ENCODE data around the gene KRT10. TPM values are rescaled to one million over a fixed set of nuclear protein-coding genes. Genes with fewer than 3 reads are reported as not detected.
A peak's percentile ranks its signal among the peaks of the same experiment; 100 is the strongest.
"Not testable (repeated sequence)": the region's sequence is repeated elsewhere in the genome, so short reads cannot be mapped to it uniquely, and the experiment has no call there.

KRT10 gene
- 13.6 TPM for total RNA-seq

GRCh38 chr17:40822132-40822812, at the start of gene KRT10:
Gene KRT10 (minus strand): TSS chr17:40822614. CDS start chr17:40822585, 29 bp downstream.
- DNase-seq: no peak

- no peak for DNase-seq
Observed at GRCh38 chr17:40871316-40871715, 48.9 kb upstream of the KRT10 start.

GRCh38 chr17:40870136-40870535, 47.7 kb upstream of the KRT10 start:
- no peak for DNase-seq

DNA sequence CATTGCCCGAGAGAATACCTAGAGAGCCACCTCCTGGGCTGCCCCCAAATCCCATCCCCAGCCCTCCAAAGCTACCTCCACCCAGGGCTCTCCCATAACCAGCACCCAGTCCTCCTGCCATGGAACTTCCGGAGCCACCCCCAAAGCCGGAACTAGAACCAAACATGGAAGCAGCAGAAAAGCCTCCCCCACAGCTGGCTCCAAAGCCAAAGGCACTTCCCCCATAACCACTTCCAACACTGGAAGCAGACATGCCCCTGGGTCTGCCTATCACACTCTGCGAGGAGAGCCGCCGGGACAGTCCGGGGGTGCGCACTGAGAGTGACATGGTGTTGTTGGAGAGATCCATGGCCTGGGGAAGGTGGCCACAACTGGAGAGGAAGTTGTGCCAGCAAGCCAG, 44.4 kb upstream of the KRT10 start, which contains the start of gene KRT12:
Gene KRT12, minus strand, starts transcription at position 386 of the 400 bp plus-strand sequence. Its CDS starts 37 bp downstream, at position 349.
- DNase-seq: no peak

- no peak for DNase-seq
Observed at GRCh38 chr17:40864661-40865390, 42.4 kb upstream of the KRT10 start.

DNA sequence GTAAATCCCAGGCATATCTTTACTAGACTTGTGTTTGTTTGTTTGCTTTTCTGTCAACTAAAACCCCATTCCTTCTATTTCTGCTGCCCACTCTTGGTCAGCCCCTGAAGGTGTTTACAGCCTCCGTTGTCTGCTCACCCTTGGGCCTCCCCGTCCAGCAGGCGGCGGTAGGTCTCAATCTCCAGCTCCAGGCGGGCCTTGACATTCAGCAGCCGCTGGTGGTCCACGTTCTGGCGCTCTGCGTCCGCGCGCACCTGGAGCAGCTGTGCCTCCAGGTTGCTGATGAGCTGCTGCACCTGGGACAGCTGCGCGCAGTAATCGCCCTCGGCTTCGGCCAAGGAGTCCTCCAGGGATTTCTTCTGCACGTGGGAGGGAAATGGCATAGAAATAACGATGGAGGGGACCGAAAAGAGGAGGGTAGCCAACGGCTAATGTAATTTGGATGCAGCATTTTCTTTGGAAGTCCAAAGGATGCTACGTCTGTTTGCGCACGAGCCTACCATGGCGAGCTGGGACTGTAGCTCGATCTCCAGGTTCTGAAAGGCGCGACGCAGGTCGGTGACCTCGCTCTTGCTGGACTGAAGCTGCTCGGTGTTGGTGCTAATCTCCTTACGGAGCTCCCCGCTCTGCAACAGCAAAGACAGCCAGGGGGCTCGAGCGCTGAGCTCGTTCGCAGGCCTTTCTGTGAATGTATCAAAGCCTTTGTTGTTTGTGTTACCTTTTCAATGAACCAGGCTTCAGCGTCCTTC, 40.7 kb upstream of the KRT10 start:
- peak; percentile 18 for DNase-seq

DNA sequence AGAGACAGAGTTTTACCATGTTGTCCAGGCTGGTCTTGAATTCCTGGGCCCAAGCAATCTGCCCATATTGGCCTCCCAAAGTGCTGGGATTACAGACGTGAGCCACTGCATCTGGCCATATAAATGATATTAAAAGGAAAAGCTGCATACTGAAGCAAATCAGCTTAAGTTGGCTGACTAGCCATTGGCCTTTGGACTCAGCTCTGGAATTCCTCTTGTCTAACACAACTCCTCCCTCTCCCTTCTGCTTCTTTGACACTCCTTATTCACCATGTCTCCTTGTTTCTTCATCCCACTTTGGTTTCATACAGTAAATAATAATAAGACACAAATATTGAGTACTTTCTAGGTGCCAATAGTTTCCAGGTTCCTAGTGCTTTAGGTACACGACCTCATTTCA, 37.1 kb upstream of the KRT10 start:
- DNase-seq: no peak

DNA sequence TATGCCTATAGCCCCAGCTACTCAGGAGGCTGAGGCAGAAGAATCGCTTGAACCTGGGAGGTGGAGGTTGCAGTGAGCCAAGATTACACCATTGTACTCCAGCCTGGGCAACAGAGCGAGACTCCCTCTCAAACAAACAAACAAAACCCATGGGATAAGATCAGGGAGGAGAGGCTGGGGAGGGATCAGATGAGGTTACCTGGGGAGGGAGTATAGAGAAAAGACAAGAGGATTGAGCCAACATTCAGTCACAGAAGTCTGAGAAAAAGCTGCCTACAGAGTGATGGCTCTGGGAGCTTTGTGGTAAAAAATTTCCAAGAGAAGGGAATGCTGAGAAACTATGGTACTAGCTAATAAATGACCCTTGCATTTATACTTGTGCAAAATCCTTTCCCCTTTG, 36.3 kb upstream of the KRT10 start:
- DNase-seq: not testable (repeated sequence)

- peak; percentile 41 for DNase-seq
Observed at GRCh38 chr17:40857535-40857934, 35.1 kb upstream of the KRT10 start.

DNA sequence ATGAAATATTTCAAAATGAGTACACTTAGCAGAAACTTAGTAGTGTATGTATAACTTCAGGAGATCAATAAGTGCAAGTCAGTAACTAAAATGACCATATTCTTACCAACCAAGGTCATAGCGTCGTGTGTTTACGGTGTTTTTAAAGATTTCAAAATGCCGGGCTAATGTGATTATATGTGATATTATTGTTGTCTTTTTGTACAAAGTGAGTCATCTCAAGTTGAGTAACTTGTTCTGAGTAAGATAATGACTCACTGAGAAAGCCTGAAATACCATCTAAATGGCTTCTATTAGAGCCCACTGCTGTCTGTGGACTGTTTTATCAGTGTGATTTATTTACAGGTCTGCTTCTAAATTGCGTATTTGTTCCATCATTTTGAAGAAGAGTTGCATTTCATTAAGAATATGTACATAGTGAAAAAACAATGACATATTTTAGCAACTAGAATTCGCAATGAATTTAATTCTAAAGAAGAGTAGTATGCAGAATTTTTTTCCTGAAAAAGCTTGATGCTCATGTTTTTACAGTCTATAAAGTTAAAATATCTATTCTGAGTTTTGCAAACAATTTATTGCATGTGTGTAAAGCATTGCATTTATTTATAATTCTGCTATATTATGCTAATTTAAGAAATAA, 31.9 kb upstream of the KRT10 start:
- no peak for DNase-seq

DNA sequence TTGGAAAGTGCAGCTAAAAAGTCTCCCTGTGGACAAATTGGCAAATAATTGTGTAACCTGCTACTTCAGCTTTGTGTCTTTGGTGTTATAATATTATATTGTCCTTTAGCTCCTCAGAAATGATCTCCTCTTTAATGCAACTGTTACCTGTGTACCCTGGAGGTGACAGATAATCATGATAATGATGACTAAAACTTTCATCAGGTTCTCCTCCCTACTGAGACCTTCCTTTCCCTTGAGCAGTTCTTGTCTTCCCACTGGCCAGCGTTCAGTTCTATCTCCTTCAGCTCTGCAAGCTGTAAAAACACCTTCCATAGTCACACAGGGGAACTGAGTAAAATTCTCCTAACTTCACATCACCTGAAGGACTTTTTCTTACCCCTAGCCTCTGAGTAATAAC, 29.9 kb upstream of the KRT10 start:
- no peak for DNase-seq

DNA sequence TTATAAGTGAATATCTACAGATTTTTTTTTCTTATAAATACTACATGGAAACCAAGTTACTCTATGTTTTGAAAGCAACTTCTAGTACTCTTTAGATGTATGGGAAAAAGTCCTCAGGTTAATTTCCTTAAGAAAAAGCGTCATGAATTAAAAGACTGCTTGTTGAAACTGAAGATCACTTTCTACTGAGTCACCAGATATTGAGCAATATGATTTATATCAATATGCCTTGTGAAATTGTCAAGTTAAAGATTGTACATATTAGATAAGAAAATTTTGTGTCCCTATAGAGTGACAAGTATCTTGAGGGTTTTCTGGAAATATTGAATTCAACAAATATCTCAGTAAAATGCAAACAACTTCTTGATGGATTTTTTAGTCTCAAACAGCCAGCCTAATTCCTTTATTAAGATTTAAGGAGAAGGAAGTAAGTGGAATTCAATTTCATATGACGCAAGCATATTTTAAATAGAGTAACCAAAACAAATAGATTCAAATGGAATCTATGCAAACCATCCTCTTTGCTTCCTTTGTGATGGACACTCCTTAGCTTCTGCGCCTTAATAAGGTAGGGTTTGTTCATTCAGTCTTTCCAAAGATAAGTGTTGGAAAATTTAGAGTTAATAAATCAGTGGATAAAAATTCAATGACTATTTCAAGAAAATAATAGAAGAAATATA, 28.0 kb upstream of the KRT10 start:
- DNase-seq: no peak

DNA sequence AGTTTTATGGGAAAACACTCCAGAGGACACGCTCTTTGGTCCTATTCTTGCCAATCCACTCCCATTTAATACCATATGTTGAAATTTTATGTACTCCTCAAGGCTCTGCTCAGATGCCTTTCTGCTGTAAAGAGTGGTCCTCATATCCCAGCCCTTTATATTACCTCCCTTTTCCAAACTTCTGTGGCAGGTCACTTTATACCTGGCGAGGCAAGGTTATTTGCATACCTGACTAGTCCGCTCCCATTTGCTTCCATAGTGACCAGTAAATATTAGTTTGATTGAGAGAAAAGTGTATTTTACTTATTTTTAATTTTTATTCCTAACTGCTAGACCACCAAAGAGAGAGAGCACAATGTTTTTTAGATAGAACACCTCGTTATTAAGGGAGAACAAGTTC, 27.3 kb upstream of the KRT10 start:
- no peak for DNase-seq

DNA sequence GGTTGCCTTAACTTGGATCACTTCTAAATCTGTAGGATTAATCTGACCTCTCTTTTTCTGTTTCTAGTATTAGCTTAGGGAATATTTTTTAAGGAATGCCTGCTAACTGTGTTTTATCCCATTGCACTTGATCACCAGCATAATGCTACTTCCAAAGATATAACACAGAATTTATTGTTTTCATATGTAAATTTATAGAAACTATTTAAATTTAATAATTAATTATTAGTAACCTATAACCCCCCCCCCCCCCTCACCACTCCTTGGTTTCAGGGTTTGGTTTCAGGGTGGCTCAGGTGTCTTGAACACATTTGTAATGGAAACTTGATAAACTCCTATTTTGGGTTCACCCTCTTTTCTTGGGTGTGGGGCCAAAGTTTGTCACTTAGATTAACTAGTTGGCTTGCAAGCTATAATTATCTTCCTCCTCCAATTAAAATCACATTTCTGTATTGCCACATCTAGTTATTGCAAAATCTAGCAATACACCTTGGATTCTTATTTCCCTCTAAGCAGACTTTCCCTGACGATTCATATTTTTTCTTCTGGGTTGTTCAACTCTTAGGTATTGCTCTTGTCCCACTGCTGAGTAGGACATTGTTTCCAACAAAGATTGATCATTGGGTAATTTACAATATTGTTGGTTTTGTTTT, 26.3 kb upstream of the KRT10 start:
- no peak for DNase-seq

GRCh38 chr17:40846515-40847144, 24.2 kb upstream of the KRT10 start:
- no peak for DNase-seq

GRCh38 chr17:40844671-40845107, 22.3 kb upstream of the KRT10 start:
- DNase-seq: no peak

- DNase-seq: no peak
Observed at GRCh38 chr17:40843242-40843641, 20.8 kb upstream of the KRT10 start.

- DNase-seq: peak; percentile 34
Observed at GRCh38 chr17:40841246-40841645, 18.8 kb upstream of the KRT10 start.

- no peak for DNase-seq
Observed at GRCh38 chr17:40839194-40839593, 16.8 kb upstream of the KRT10 start.

DNA sequence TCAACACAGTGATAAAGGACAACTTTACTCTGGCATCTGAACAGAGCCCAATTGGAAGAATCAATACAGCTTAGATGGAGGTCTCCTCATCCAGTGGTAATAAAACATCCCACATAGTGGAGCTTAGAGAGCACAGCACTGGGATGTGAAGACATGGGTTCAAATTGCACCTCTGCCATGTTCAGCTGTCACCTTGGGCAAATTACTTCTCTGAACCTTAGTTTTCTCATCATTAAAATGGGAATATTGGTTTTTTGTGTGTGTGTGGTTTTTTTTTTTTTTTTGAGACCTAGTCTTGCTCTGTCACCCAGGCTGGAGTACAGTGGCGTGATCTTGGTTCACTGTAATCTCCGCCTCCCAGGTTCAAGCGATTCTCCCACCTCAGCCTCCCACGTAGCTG, 13.6 kb upstream of the KRT10 start:
- DNase-seq: no peak

DNA sequence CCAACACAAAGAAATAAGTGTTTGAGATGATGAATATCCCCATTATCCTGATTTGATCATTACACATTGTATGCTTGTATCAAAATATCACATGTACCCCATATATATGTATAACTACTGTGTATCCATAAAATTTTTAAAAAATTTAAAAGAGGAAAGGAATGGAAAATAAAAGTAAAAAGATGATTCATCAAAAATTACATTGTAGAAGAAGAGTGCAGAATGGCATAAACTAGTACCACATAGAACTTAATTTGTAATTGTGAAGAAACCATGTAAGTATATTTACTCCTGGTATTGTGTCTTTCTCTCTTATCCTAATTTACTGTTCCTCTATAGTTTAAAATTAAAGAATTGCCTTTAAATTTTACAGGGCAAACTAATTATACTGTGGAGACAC, 11.5 kb upstream of the KRT10 start:
- no peak for DNase-seq
